Hippocampal formation (tissue), 2 donors: ENCODE measurements around the gene FKBP6.
"Not testable (repeated sequence)": the region's sequence is repeated elsewhere in the genome, so short reads cannot be mapped to it uniquely, and the experiment has no call there.

ENCODE experiments used
- DNase-seq, 2 donors: peaks; one replicate each; lab custom pipeline; 2025; lab: John Stamatoyannopoulos, UW

The FKBP6 gene

DNA sequence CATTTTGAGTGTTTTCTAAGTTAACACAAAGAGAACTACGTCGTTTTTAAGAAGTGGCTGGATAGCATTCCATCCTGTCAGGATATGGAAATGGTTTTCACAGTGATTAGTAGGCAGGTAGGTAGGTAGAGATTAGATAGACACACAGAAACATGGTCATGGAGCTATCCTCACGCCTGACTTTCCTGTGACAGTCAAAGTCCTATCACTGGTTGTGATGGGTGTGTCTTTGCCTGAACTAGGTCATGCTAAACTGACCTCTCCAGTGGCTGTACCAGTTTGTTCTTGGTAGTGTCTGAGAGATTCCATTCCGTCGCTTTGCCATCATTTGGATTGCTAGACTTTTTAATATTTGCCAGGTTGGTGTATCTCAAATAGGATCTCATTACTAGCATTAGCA is 28.2 kb downstream of the FKBP6 start:
- no peak for DNase-seq

DNA sequence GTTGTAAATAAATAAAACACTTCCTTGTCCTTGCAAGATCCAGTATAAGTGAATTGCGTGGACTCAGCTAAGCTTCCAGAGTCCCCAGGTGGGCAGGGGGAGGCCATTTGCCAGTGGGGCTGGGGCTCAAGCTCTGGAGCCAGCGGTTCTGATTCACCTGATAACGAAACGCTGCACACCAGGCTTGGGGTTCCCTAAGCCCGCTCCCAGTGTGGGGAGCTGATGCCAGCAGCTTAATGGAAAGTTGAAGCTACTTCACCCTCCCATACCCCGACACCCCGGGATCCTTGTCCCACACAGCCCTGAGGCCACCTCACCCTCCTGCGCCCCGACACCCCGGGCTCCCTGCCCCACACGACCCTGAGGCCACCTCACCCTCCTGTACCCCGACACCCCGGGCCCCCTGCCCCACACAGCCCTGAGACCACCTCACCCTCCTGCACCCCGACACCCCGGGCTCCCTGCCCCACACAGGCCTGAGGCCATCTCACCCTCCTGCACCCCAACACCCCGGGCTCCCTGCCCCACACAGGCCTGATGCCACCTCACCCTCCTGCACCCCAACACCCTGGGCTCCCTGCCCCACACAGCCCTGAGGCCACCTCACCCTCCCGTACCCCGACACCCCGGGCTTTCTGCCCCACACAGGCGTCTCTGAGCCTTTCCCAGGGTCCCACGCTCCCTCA is 30.8 kb downstream of the FKBP6 start:
- no peak for DNase-seq

DNA sequence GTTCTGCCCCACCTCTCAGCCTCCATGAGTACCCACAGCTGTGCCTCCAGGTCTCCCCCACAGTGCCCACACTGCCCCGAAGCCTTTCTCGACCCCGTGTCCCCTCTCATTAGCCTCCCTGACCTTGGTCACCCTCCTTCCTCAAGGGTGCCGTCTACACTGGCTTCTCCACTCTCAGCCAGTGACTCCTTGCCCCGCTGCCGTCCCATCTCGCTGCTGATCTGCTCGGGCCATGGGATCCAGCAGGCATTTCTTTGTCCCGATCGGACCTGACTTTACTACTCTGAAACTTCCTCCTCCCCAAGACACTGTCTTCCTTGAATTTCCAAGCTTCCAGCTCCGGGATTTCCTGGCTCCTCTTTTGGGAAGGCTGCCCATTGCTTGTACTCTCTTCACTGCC is 31.3 kb downstream of the FKBP6 start:
- DNase-seq = no peak

DNA sequence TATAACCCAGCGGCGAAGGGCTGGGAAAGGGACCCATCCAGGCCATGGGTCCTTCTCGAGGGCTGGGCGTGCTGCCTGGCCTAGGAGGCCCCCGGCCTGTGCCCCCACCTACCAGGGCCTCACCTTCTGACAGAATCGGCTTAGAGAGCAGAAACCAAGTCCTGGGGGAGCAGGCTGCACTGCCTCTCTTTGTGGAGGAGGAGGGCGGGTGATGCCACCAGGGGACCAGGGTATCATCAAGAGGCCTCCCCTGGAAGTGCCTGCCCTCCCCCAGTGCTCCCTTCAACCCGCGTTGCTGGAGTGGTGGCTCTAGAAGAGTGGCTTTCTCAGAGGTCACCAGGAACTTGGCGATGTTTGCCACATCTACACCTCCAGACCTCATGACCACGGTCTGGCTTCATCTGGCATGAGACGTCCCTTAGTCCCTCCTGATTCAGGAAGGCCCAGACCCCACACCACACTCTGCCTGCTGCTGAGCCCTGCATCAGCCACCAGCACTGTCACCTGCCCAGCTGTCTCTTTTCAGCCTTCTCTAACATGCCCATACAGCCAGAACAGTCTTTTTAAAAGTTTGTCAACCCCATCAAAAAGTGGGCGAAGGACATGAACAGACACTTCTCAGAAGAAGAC is 31.9 kb downstream of the FKBP6 start:
- DNase-seq = no peak

DNA sequence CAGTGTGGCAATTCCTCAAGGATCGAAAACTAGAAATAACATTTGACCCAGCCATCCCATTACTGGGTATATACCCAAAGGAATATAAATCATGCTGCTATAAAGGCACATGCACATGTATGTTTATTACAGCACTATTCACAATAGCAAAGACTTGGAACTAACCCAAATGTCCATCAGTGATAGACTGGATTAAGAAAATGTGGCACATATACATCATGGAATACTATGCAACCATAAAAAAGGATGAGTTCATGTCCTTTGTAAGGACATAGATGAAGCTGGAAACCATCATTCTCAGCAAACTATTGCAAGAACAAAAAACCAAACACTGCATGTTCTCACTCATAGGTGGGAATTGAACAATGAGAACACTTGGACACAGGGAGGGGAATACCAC is 32.6 kb downstream of the FKBP6 start:
- DNase-seq = not testable (repeated sequence)

DNA sequence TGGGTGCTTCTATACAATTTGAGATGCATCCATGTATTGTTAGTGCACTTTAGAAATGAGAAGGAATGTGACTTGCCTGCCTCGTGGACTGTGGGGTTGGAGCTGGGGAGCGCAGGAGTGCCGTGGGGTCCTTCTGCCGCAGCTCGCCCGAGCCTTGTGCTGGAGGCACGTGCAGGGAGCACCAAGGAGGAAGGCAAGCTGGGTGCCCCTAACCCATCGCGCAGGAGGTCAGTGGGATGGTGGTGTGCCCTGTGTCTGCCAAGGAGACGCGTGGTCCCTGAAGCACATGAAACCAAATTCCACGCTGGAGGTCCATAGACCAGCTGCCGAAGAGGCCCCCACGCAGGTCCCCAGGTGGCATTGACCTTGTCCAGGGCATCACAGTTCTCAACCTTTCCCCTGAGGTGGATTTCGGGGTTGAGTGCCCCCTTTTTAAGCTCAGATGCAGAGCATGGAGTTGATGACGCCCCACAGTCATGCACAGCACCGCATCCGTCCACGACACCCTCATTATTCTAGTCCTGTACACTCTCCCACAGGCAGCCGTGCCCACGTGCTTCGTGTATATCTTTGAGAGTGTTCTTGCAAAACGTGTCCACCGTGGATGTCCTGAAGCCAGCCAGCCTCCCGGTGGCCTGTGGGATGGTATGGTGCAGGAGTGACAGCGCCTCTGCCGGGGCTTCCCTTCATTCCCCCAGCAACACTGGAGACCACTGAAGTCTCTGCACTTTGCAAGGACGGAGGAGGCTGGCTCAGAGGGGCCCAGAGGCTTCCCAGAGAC is 35.5 kb downstream of the FKBP6 start:
- DNase-seq = no peak

DNA sequence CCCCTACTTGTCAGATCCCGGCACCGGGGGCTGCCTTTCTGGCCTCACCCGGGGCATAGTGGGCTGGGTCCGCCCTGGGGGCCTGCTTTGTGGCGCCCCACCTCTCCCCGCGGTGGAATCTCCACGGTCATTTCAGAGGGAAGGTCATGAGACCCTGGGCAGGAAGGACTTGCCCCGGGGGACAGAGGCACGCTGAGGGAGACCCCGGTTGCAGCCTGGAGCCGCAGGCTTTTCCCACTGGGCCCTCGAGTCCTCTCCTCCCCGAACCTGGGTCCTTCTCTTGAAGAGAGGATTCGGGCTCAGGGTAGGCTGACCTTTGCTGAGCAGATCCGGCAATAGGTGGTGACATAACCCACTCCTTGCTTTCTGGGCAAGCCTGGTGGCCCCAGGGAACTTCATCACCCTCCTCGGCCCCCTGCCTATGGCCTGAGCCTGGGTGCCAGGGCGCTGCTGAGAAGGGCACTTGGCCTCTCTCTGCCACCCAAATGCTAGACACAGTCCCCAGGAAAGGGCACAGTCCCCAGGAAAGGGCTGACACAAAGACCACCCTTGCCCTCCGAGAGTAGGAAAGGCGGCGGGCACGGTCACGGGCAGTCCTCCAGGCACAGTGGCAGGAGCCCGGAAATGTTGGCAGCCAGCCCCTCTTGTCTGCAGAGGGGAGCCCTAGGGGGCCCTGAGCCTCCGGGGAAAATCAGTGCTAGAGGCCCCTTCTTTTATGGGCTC is 36.2 kb downstream of the FKBP6 start:
- no peak for DNase-seq

DNA sequence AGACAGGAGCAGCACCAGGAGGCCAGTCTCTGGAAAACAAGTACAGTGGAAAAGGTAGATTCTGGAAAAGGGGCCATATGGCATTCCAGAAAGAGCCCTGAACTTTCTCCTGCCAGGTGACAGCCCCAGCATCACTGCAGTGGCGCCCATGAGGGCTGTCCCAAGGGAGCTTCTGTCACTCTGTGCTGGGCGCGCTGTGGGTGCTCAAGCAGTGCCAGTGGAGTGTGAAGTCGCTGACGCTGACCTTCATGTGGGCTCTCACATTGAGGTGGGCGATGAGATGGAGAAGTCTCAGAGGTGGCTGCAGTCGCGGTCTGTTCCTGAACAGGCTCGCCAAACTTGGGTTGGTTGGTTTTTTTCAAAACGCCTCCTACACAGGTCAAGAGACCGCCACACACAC is 38.2 kb downstream of the FKBP6 start:
- no peak for DNase-seq

DNA sequence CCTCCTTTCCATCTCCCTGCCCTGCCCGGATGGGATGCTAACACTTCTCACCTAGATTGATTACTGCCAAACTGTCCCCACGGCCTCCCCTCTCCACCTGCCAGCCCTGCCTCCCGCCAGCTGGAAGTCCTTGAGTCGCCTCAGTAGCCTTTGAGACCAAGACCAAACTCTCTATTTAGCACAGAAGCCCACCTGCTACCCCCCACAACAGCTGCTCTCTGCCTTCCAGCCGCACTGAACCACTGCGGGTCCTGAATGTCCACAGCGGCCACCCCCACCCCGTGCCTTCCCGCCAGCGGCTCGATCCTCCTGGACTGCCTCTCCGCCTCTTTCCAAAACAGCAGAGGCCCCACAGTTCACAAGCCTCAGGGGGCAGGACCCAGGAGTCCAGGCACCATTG is 39.0 kb downstream of the FKBP6 start:
- no peak for DNase-seq

DNA sequence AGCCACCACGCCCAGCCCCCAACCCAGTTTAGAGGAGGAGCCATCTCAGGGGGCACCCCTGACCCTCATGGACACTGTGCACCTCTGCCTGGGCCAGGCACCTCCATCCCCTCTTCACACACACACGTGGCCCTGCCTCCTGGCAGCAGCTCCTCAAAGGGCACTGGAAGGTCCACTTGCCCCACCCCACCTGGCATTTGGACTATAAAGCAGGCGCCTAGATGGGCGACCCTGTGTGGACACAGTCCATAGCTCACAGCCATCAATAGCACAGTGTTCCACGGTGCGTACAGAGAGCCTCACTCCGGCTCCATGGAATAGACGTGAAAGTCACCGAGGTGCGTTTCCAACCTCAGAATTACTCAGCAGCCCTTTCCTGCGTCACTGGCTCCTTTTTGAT is 41.0 kb downstream of the FKBP6 start:
- no peak for DNase-seq

DNA sequence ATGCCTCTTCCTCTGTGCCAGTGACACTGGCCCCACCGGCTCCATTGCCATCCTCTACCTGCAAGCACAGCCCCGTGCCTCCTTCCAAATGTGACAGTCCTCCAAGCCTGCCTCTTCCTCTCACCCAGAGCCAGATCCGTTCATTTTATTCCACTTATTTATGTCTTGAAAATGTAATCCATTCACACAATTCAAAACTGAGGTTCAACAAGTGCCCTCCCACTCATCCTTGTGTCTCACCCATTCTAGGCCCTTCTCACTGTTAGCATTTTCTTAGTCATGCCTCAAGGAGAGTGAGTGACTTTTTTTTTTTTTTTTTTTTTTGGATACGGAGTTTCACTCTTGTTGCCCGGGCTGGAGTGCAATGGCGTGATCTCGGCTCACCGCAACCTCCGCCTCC is 41.7 kb downstream of the FKBP6 start:
- no peak for DNase-seq

DNA sequence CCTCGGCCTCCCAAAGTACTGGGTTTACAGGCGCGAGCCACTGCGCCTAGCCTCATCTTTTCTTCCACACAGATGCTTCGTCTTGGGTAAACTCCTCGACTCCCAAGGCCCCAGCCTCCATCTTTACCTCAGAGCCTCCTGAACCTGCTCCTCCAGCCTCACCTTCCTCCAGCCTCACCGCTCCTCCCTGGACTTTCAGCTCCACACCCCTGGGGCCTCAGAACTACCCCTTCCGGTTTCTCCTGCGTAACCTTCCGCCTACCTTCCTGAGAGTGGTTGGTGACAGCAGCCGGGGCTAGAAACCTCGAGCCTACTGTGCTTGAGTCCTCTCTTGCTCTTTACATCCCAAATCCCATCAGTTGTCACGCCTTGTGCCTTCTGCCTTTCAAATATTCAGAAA is 45.8 kb downstream of the FKBP6 start:
- no peak for DNase-seq

DNA sequence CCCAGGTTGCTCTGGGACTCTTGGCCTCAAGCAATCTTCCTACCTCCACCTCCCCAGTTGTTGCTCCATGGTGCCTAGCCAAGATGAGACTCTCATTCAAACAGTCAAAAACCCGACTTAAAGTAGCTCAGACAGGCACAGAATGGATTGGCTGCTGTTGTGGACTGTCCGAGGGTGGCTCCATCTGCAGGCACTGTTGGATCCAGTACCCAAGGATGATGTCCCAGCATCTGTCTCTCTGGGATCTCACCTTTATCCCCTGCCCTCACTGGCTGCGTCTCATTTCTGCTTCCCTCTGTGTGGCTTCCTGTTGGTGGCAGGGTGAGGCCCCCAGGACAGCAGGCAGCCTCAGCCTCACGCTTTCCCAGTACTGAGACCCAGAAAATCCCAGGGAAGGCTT is 48.3 kb downstream of the FKBP6 start:
- DNase-seq = not testable (repeated sequence)

DNA sequence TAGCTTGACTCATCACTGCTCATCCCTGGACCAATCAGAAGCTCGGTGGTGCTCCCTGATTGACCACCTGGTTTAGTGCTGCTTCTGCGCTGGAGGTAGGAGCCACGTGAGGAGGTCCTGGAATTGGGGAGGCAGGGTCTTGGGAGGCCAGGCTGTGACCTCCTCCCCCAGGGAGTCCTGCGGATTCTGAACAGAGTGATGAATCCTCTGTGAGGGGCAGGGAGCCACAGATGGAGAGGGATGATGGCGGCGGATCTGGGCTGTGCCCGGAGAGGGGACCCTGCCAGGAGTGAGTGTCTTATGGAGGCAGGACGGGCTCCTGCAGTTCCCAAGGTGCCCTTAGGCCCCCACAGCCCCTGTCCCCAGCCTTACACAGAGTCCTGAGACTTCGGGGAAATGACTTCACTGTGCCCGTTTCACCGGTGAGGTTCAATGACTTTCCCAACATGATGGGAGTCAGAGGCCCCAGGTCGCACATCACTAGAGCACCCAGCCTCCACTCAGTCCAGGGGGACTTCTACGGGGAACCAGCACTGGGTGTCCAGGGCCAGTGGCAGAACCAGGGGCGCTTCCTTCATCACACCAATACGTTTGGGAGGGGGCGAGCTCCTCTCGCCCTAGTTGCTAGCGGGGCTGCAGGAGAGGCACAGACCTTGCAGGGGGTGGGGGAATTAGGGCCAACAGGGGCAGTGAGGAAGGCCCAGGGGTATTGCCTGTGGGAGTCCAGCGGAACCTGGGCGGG is 48.9 kb downstream of the FKBP6 start:
- DNase-seq = no peak

DNA sequence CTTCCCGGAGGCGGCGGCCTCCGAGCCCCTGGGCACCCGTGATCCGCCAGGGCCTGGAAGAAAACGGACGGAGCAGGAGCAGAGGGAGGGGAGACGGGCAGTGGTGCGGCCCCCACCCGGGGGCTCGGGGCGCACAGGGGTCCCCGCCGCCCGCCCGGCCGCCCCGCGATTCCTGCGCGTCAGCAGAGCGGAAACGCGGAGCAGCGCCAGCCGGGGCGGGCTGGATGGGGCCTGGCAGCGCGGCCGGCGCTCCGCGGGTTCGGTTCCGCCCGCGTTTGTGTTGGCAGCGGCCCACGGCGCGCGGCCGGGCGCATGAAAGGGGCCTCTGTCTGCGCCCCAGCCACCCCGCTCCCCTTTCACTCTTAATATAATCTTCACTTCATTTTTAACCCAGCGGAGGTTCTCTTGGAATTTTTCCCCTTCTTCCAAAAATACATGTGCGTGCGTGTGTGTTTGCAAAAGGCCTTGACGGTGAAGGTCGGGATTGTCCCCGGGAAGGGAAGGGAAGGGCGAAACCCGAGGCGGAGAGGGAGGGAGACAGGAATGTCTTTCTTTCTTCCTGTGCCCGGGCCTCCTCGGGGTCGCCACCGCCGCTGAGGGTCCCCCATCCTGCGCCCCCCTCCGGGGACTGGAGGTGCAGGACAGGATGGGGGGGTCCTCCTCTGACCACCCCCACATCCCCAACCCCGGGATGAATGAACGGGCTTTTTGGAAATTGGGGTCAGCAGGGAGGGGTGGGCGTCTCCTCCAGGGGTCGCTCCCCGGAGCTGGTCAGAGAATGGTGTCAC is 49.6 kb downstream of the FKBP6 start:
- not testable (repeated sequence) for DNase-seq

DNA sequence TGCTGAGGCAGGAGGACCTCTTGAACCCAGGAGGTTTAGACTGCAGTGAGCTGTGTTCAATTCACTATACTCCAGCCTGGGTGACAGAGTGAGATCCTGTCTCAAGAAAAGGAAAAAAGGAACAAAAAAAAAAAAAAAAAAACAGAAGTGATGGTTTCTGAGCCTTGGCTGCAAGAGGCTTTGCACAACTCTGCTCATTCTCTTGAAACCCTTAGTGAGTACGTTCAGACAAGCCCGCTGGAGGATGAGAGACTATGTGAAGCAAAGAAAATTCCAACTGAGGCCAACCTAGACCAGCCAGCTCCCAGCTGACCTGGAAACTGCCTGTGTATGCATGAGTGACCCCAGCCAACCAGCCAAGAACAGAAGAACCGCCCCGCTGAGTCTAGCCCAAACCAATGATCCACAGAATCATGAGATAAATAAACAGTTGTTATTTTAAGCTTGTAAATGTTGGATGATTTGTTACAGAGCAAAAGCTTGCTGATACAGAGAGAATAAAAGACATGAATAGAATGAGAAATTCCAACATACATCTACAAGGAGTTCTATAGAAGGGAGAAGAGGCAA is 55.1 kb downstream of the FKBP6 start:
- no peak for DNase-seq

DNA sequence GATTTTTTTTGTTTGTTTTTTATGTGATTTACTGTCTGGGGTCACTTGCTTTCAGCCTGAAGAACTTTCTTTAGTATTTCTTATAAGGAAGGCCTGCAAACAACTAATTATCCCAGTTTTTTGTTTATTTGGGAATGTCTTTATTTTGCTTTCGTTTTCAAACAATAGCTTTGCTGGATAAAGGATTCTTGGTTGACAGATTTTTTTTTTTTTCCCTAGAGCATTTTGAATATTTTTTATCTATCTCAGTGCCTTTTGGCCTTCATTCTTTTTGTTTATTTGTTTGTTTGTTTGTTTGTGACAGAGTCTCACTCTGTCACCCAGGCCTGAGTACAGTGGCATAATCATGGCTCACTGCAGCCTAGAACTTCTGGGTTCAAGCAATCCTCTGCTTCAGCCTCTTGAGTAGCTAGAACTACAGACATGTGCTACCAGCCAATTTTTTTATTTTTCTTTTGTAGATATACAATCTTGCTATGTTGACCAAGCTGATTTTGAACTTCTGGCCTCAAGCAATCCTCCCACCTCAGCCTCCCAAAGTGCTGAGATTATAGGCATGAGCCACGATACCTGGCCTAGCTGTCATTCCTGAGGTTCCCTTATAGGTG is 59.4 kb downstream of the FKBP6 start:
- no peak for DNase-seq

DNA sequence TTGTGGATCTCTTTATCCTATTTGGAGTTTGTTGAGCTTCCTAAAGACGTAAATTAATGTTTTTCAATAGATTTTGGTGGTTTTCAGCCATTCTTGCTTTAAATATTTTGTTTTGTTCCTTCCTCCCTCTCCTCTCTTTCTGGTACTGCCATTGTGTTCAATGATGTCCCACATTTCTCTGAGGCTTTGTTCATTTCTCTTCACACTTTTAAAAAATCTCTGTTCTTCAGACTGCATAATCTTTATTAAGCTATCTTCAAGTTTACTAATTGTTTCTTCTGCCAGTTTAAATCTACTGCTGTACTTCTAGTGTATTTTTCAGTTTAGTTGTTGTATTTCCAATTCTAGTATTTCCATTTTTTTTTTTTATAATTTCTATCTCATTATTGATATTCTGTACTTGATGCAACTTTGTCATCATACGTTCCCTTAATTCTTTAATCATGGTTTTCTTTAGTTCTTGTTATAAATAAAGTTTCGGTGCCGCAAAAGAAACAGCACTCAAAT is 60.0 kb downstream of the FKBP6 start:
- DNase-seq = no peak

DNA sequence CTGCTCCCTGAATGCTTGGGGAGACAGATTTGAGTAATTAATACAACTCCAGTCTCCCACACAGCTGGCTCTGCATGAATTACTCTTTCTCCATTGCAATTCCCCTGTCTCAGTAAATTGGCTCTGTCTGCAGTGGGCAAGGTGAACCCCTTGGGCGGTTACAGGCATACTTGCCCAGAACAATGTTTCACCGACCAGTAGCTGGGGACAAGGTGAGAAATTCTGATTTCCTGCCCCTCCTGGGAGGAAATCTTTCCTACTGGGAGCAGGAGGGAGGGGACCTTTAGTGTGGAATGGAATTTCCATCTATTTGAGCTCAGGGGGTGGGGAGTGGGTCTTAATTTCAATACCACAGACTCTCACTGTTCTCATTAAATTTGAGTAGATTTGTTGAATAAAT is 63.4 kb downstream of the FKBP6 start:
- DNase-seq = no peak

DNA sequence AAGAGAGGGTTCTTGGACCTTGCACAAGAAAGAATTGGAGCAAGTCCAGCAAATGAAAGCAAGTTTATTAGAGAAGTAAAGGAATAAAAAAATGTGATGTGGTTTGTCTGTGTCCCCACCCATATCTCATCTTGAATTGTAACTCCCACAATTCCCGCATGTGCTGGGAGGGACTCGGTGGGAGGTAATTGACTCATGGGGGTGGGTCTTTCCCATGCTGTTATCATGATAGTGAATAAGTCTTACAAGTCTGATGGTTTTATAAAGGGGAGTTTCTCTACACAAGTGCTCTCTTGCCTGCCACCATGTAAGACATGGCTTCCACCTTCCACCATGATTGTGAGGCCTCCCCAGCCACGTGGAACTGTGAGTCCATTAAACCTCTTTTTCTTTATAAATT is 66.5 kb downstream of the FKBP6 start:
- no peak for DNase-seq
